Upper lobe of left lung (tissue), 4 donors: ENCODE results near the gene CYSTM1.

Experiments used
- EP300 ChIP-seq, 4 donors: sonication (generic); formaldehyde crosslinking; IDR thresholded peaks; one replicate each; pipeline ENCODE4 v1.5.1; 2017; ENCODE audit warnings: antibody characterized with exemption in 4 of 4, control low read depth in 2 of 4
- POLR2A ChIP-seq, 4 donors: fragments of 450-650 bp; IDR thresholded peaks; one replicate each; pipeline ENCODE4 v1.5.1; 2016 to 2017; ENCODE audit warnings: antibody characterized with exemption in 4 of 4, mild to moderate bottlenecking in 2 of 4
- POLR2AphosphoS5 ChIP-seq, 2 donors: sonication (generic); formaldehyde crosslinking; IDR thresholded peaks; one replicate each; pipeline ENCODE4 v1.5.1; 2017; ENCODE audit warnings: antibody characterized with exemption in 2 of 2
- TF ChIP-seq, protein P1 (sequence below), 6 experiments: fragments of 450-650 bp in 4 of 6; fragments of 200-600 bp in 2 of 6; sonication (generic) in 2 of 6; IDR thresholded peaks; one replicate each; pipeline ENCODE4 v1.5.1; 2016 to 2019; ENCODE audit warnings: antibody characterized with exemption in 6 of 6

DNA sequence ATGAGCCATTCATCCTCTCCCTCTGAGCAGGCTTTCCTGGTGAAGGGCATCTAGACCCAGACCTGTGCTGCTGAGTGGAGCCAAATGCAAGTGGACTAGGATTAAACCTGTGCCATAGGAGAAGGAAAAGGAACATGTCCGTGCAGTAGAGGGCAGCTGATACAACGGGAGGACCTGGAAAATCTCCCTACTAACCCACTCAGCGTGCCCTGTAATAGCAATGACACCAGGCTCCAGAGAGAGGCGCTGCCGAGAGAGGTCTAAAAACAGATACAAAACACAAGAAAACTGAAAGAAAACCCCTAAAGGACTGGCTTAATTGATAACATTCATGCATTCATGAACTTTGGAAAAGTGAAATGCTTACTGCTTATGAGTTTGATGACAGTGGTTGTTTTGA is 67.1 kb downstream of the CYSTM1 start:
- TF ChIP-seq POLR2A (IDR thresholded peaks at IDR 0.05) = no peak
- TF ChIP-seq EP300 (IDR thresholded peaks at IDR 0.05) = no peak
- TF ChIP-seq, protein P1, sequence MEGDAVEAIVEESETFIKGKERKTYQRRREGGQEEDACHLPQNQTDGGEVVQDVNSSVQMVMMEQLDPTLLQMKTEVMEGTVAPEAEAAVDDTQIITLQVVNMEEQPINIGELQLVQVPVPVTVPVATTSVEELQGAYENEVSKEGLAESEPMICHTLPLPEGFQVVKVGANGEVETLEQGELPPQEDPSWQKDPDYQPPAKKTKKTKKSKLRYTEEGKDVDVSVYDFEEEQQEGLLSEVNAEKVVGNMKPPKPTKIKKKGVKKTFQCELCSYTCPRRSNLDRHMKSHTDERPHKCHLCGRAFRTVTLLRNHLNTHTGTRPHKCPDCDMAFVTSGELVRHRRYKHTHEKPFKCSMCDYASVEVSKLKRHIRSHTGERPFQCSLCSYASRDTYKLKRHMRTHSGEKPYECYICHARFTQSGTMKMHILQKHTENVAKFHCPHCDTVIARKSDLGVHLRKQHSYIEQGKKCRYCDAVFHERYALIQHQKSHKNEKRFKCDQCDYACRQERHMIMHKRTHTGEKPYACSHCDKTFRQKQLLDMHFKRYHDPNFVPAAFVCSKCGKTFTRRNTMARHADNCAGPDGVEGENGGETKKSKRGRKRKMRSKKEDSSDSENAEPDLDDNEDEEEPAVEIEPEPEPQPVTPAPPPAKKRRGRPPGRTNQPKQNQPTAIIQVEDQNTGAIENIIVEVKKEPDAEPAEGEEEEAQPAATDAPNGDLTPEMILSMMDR (IDR thresholded peaks at IDR 0.05) = no peak
- no peak for TF ChIP-seq POLR2AphosphoS5 (IDR thresholded peaks at IDR 0.05)
